ENCODE results near the gene ELFN1.

DNA sequence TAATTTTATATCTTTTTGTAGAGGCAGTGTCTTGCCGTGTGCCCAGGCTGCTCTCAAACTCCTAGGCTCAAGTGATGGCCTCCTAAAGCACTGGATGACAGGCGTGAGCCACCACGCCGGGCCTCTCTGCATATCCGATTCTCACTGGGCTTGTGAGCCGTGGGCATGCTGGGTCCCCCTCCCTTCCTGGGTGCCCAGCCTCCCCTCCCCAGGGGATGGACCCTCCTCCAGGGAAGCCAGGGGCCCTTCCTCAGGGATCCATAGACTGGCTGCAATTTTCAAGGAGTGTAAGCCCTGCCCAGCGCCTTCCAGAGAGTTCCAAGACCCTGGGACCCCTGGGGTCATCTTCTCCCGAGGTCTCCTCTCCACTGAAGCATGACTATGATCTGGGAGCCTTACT, 23.7 kb upstream of the ELFN1 start:
- TF ChIP-seq, protein P1, sequence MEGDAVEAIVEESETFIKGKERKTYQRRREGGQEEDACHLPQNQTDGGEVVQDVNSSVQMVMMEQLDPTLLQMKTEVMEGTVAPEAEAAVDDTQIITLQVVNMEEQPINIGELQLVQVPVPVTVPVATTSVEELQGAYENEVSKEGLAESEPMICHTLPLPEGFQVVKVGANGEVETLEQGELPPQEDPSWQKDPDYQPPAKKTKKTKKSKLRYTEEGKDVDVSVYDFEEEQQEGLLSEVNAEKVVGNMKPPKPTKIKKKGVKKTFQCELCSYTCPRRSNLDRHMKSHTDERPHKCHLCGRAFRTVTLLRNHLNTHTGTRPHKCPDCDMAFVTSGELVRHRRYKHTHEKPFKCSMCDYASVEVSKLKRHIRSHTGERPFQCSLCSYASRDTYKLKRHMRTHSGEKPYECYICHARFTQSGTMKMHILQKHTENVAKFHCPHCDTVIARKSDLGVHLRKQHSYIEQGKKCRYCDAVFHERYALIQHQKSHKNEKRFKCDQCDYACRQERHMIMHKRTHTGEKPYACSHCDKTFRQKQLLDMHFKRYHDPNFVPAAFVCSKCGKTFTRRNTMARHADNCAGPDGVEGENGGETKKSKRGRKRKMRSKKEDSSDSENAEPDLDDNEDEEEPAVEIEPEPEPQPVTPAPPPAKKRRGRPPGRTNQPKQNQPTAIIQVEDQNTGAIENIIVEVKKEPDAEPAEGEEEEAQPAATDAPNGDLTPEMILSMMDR (IDR thresholded peaks at IDR 0.05): no peak
- TF ChIP-seq POLR2A (IDR thresholded peaks at IDR 0.05) (no peak), POLR2AphosphoS5 (IDR thresholded peaks at IDR 0.05) (no peak)

Data from gastroesophageal sphincter (tissue), 3 donors.